HG02759 (cell line): ENCODE measurements around the gene IL16.

Experiments used
- ATAC-seq: cut with Tn5 transposase; IDR thresholded peaks from one replicate; pipeline ENCODE4 v1.9.1; 2021; ENCODE audit warnings: mild to moderate bottlenecking, moderate library complexity; ENCODE audit not compliant: unreplicated experiment

IL16 gene

DNA sequence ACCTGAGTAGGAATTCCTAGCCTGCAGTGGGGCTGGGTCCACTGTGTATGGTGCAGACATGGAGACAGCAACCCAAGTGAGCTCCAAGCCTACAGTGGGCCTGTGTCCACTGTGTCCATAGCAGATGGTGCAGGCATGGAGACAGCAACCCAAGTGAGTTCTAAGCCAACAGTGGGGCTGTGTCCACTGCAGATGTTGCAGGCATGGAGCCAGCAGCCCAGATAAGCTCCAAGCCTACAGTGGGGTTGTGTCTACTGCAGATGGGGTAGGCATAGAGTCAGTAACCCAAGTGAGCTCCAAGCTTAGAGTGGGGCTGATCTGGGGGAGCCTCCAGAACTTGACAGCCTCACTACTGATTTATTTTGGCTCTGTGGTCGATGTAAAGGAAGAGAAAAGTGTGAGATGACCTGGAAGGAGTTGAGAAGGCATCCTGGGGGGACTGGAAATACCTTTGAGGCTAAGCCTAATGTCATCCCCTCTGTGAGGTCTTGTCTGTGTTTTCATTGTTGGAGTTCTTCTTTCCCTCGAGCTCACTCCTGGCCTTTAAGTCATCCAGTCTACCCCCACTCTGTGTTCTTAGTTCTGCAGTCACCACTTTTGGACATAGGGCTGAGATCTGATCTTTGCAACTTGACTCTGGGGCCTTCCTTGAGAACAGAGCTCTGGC, 22.4 kb upstream of the IL16 start:
- ATAC-seq, result no peak

DNA sequence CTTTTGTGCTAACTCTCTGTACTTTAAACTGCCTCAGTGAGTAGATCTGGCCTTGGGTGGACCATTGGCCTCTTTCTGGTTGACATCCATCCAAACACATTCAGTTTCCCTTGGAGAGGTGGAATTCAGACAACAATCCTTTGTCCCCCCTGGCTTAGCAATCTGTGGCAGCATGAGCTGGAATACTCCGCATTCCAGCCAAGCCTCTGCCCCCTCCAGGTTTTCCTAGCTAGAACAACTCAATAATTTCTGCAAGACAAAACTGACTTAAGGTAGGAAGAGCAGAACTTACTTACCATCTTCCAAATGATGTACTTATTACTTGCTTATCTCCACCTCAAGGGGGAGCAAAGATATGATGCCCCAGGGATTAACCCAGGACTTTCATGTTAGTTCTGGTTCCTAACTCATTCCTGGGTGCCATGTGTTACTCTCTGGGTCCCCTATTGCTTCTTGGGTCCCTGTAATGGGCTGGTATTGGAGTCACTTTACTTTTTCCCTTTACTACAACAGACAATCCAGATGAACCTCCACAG, 21.8 kb upstream of the IL16 start:
- ATAC-seq, result no peak

GRCh38 chr15:81175496-81175895, 21.2 kb upstream of the IL16 start:
- ATAC-seq, result no peak

DNA sequence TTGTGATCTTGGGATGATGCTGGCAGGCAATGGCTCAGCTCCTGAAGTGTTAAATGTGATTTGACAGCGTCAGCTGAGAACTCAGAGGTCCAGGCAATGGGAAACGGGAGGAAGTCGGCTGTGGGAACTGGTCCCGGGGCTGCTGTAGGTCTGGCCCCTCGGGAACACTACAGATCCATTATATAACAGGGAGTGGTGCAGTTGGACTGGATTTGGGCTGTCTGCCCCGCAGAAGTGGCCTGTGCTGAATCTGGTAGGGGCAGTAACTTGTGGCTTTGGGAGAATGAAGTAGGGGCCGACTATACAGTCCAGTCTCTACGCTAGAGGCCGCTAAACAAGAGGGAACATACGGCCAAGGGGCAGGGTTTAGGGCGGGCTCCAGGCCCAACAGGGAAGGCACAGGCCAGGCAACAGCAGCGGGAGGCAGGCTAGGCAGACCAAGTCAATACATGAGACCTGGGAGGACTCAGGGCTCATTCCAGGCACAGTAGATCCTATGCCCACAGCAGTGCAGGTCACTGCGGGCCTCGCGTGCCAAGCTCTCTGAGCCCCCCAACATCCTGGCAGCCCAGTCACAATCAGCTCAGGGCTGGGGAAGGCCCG, 20.3 kb upstream of the IL16 start:
- ATAC-seq, result no peak

DNA sequence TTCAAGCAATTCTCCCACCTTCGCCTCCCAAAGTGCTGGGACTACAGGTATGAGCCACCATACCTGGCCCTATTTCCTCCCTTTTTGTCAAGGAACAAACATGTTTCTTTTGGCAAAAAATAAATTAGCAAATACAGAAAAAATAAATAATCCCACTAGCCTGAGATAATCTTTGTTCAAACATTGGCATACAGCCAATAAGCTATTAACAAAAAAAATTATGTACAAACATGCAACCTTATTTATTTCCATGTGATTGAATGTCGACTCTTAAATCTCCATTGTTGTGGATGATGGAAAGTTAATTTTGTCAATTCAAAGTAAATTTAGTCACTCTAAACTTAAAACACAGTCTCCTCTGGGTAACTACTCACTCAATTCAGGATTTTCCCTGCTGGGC, 18.3 kb upstream of the IL16 start:
- ATAC-seq, result no peak

GRCh38 chr15:81181220-81181619, 15.5 kb upstream of the IL16 start:
- no peak for ATAC-seq

- ATAC-seq, result no peak
These were observed 14.5 kb upstream of the IL16 start for GRCh38 chr15:81182031-81182755.

- ATAC-seq, result no peak
These were observed 13.8 kb upstream of the IL16 start for GRCh38 chr15:81182756-81183438.

GRCh38 chr15:81183439-81183775, 13.3 kb upstream of the IL16 start:
- no peak for ATAC-seq

DNA sequence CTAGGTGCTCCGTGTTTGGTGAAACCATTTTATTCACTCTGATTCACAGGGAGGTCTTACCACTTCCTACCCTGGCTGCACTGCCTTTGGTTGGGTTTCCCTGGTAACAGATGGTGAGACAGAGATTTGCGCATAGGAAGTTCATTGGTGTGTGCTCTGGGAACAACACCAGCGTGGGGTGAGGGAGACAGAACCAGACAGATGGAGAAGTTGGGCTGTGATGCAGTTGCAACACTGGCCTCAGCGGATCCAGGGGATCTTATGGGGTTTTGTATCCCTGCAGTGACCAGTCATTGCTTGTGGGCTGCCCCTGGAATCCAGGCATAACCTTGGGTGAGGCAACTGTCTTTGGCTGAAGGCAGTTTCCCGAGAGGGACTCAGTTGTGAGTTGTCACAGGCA, 12.5 kb upstream of the IL16 start:
- no peak for ATAC-seq

- no peak for ATAC-seq
These were observed 10.9 kb upstream of the IL16 start for GRCh38 chr15:81185631-81186295.

- no peak for ATAC-seq
These were observed 8.3 kb upstream of the IL16 start for GRCh38 chr15:81188354-81188753.

DNA sequence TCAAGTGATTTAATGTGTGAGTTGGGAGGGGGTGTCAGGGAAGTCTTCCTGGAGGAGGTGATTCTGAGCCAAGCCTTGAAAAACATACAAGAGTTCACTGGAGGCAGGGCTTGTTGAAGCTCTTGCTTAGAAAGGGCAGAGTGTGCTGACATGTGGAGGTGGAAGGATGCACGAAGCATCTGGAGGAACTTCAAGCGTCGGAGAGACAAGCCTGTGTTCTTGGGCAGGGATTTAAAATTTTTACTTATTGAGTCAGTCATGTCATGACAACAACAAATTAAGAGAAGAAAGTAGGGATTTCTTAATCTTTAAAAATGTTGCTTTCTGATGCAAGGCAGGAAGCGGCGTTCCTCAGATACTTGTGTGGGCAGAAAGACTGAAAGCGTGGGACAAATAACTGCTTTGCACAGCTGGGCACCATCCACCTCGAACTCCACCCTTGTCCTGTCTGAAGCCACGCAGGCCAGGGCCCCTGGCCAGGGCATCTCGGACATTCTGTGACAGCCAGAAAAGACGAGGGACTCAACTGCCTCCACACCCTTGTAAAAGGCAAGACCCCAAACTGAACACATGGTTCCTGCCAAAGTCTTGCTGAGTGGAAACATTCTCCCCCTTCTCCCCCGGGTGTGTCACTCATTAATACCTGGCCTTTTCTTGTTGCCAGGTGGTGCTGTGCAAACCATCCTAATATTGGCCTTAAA, 6.9 kb upstream of the IL16 start:
- ATAC-seq, result no peak

DNA sequence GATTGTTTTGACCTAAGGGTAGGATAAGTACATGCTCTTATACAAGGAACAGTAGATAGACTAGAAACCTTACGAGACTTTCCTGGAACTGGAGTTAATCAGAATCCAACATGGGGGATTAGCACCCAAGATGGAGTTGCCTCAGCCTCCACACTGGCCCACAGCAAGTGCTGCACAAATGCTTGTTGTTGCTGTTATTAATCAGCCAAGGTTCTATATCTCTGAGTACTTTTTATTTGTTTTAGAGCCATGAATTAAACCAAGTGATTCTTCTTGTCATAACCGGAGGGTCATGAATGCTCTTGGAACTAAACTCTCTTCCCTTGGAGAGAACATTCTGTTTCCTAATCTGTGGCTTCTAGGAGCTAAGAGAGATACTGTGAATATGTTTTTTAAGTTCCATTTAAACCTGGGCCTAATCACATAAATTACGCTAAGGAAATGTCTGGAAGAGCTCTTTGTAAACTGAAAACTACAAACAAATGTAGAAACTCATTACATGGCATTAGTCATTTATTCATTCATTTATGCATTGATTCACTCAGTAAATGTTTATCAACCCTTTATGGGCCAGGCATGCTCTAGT, 5.7 kb upstream of the IL16 start:
- no peak for ATAC-seq

GRCh38 chr15:81191701-81192100, 5.0 kb upstream of the IL16 start:
- no peak for ATAC-seq

- ATAC-seq, result no peak
These were observed 2.0 kb upstream of the IL16 start for GRCh38 chr15:81194723-81195122.

- ATAC-seq, result no peak
These were observed 1.3 kb upstream of the IL16 start for GRCh38 chr15:81195339-81195864.

- ATAC-seq, result no peak
These were observed 564 bp downstream of the IL16 start for GRCh38 chr15:81197255-81197630.

DNA sequence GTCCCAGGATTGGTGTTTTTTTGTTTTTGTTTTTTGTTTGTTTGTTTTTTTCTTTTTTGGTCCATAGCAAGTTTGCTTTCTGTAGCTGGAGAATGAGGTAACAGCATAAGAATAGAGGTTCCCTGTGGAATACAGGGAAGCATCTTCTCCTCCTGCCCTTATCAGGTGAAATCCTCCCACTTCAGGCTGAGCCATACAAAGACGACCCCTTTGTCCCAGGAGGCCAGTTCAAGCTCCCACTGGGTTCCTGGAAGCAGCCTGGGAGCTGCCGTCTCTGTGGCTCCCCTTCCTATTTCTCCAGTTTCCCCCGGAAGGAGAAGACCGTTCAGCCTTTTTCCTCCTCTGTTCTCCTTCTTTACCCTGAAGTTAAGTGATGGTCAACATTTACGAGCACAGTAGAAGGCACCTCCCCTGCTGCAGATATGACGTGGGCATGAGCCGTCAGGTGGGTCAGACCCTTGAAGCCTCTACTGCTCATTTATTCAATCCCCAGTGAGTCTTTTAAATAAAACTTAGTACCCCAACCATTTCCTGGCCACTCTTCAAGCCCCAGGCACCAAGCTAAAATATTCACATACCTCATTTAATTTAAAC, 1.1 kb downstream of the IL16 start:
- ATAC-seq, result no peak
